ENCODE data around the gene NCAPD3. TPM values are rescaled to one million over a fixed set of nuclear protein-coding genes. Genes with fewer than 3 reads are reported as not detected.

The NCAPD3 gene
- total RNA-seq, 2 donors from 2014 or later = 4.0 to 5.5 TPM

DNA sequence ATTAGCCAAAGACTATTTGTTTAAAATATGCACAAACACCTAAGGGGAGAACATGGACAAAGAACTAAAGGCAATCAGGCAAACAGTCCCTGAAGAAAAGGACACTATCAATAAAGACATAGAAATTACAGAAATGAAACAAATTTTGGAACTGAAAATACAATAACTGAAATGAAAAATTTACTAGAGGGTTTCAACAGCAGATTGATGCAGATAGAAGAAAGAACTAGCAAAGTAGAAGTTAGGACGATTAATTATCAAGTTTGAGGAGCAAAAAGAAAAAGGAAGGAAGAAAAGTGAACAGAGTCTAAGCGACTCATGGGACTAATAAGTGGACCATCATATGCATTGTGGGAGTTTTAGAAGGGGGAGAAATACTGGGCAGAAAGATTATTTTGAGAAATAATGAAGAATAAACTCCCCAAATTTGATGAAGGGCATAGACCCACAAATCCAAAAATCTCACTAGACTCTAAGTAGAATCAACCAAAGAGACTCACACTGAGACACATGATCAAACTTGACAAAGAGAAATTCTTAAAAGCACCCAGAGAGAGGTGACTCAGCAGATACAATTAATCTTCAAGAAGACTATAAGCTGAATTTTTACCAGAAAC, 92.0 kb downstream of the NCAPD3 start:
- Histone ChIP-seq H3K4me1 (no peaks in the 10 kb centered on the region), H3K4me3 (no peak overlapping the region), H3K36me3 (no peaks in the 10 kb centered on the region), H3K9me3 (peaks cover 10 to 11% of the 10 kb centered on the region in 2 donors), H3K27ac (no peak overlapping the region), H3K27me3 (no peaks in the 10 kb centered on the region)
- TF ChIP-seq, protein P1, sequence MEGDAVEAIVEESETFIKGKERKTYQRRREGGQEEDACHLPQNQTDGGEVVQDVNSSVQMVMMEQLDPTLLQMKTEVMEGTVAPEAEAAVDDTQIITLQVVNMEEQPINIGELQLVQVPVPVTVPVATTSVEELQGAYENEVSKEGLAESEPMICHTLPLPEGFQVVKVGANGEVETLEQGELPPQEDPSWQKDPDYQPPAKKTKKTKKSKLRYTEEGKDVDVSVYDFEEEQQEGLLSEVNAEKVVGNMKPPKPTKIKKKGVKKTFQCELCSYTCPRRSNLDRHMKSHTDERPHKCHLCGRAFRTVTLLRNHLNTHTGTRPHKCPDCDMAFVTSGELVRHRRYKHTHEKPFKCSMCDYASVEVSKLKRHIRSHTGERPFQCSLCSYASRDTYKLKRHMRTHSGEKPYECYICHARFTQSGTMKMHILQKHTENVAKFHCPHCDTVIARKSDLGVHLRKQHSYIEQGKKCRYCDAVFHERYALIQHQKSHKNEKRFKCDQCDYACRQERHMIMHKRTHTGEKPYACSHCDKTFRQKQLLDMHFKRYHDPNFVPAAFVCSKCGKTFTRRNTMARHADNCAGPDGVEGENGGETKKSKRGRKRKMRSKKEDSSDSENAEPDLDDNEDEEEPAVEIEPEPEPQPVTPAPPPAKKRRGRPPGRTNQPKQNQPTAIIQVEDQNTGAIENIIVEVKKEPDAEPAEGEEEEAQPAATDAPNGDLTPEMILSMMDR (IDR thresholded peaks at IDR 0.05) = no peak
- DNase-seq (ENCODE audit: low spot score) = no peak

DNA sequence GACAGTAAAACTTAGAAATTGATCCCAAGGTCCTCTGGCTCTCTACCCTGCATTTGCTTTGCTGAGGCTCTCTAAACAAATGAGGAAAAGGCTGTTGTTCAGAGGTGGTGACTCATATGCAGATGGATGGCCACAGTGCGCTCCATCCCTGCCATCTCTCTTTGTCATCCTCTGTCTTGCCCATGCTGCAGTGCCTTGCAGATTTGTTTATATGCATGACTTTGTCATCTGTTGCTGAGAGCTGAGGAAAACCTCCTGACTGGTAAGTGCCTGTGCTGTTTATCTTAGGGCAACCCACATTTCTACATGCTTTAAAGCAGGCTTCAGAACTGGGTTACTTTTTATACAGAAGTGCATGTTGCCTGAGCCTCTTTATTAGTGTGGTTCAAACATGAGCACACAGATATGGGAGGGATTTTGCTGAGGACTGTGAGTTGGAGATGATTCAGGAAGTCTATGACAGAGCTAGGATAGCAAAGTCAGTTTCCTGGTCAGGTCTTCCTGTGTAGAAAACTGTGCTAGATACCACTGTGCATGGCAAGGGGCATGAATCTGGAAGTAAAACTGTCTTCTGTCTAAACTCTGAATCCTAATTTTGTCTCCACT, 97.4 kb downstream of the NCAPD3 start:
- Histone ChIP-seq H3K4me1 (peaks cover 0 to 40% of the 10 kb centered on the region in 2 donors), H3K27me3 (no peaks in the 10 kb centered on the region), H3K27ac (peak overlapping the region in 1 of 2 donors; percentile 81), H3K4me3 (no peak overlapping the region), H3K36me3 (no peaks in the 10 kb centered on the region), H3K9me3 (peaks cover 0 to 3% of the 10 kb centered on the region in 2 donors)
- DNase-seq (ENCODE audit: low spot score) = no peak
- TF ChIP-seq, protein P1 (IDR thresholded peaks at IDR 0.05) = no peak

GRCh38 chr11:134125507-134125906, 98.3 kb downstream of the NCAPD3 start:
- peak overlapping the region; percentile 72 to 81 for H3K27ac ChIP-seq
- H3K4me3 ChIP-seq = peak overlapping the region; percentile 37 to 58
- peaks cover 0 to 49% of the 10 kb centered on the region in 2 donors for H3K4me1 ChIP-seq
- TF ChIP-seq, protein P1 (IDR thresholded peaks at IDR 0.05) = no peak
- DNase-seq (ENCODE audit: low spot score) = no peak
- no peaks in the 10 kb centered on the region for H3K36me3 ChIP-seq
- H3K9me3 ChIP-seq = no peaks in the 10 kb centered on the region
- no peaks in the 10 kb centered on the region for H3K27me3 ChIP-seq

DNA sequence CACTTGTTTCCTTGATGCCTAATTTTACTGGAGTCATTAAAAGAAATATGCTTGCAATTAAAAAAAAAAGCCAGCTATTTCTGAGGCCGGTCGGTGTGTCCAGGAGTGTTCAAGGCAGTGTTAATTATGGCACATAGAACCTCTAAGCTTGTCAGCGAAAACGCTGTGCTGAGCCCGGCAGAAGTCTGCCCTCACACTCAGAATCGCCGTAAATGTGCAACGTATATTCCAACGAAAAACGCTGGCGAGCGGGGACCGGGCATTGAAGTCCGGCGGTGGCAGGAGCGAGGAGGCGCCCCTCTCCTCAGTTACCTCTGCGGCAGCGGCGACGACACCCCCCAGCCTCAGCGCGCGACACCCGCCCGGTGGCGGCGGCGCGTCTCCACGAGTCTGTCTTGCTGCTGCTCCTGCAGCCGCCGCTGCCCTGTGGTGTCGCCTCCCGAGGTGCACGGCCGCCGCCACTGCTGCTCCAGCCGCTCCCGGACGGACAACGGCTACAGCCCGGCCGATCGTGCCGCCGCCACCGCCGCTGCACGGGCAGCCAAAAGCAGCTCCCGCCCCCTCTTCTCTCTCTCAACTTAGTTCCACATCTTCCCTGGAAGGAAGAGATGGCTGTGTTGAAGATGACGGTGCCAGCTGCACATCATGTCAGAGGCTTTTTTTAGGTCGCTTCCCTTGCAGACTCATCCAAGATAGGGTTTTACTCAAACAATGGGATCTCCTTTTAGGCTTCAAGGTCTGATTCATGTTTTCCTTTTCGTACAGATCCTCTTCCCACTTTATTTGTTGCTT, 98.9 kb downstream of the NCAPD3 start:
- Histone ChIP-seq H3K27ac (peak overlapping the region; percentile 72 to 81), H3K4me1 (peaks cover 0 to 55% of the 10 kb centered on the region in 2 donors), H3K9me3 (no peaks in the 10 kb centered on the region), H3K4me3 (peak overlapping the region; percentile 37 to 58), H3K27me3 (no peaks in the 10 kb centered on the region), H3K36me3 (no peaks in the 10 kb centered on the region)
- TF ChIP-seq, protein P1 (IDR thresholded peaks at IDR 0.05) = peak in 1 of 2 donors; percentile 51
- DNase-seq (ENCODE audit: low spot score) = peak; percentile 63

- no peaks in the 10 kb centered on the region for H3K36me3 ChIP-seq
- no peak for DNase-seq (ENCODE audit: low spot score)
- TF ChIP-seq, protein P1 (IDR thresholded peaks at IDR 0.05) = no peak
- no peaks in the 10 kb centered on the region for H3K27me3 ChIP-seq
- H3K27ac ChIP-seq = peak overlapping the region; percentile 72 to 87
- no peaks in the 10 kb centered on the region for H3K9me3 ChIP-seq
- peaks cover 0 to 58% of the 10 kb centered on the region in 2 donors for H3K4me1 ChIP-seq
- H3K4me3 ChIP-seq = peak overlapping the region in 1 of 2 donors; percentile 35
Measured at GRCh38 chr11:134120921-134121526, 102.7 kb downstream of the NCAPD3 start.
